B cell (primary cell): ENCODE data around the gene VMO1.
"Not testable (repeated sequence)": the region's sequence is repeated elsewhere in the genome, so short reads cannot be mapped to it uniquely, and the experiment has no call there.

Experiments used
- EZH2 ChIP-seq: IDR thresholded peaks from 2 replicates; pipeline ENCODE4 v1.6.1; 2012; ENCODE audit warnings: borderline replicate concordance, low read depth, mild to moderate bottlenecking, moderate library complexity, low read length; ENCODE audit not compliant: insufficient read depth, poor library complexity, severe bottlenecking
- TF ChIP-seq, protein P1 (sequence below): fragments of 200-600 bp; IDR thresholded peaks from one replicate; pipeline ENCODE4 v1.8.0; 2022; ENCODE audit warnings: antibody characterized with exemption, mild to moderate bottlenecking

DNA sequence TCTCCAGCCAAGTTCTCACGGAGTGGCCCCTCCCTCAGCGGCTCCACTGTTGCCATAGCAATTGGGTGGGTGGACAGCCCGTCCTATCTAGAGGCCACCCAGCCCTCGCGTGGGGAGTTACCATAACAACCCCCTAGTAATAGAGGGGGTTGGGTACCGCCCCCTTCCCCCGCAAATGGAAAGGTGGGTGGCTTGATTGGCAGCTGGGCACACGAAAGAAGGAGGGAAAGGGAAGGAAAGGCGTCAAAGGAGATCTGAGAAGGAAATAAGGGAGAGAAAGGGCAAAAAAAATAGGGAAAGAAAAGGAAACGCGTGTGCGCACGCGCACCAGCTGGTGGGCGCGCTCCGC lies 46.6 kb upstream of the VMO1 start:
- TF ChIP-seq, protein P1, sequence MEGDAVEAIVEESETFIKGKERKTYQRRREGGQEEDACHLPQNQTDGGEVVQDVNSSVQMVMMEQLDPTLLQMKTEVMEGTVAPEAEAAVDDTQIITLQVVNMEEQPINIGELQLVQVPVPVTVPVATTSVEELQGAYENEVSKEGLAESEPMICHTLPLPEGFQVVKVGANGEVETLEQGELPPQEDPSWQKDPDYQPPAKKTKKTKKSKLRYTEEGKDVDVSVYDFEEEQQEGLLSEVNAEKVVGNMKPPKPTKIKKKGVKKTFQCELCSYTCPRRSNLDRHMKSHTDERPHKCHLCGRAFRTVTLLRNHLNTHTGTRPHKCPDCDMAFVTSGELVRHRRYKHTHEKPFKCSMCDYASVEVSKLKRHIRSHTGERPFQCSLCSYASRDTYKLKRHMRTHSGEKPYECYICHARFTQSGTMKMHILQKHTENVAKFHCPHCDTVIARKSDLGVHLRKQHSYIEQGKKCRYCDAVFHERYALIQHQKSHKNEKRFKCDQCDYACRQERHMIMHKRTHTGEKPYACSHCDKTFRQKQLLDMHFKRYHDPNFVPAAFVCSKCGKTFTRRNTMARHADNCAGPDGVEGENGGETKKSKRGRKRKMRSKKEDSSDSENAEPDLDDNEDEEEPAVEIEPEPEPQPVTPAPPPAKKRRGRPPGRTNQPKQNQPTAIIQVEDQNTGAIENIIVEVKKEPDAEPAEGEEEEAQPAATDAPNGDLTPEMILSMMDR = not testable (repeated sequence)
- not testable (repeated sequence) for TF ChIP-seq EZH2
